NCI-H226 (cell line): ENCODE measurements around the gene TSPEAR.
"Not testable (repeated sequence)": the region's sequence is repeated elsewhere in the genome, so short reads cannot be mapped to it uniquely, and the experiment has no call there.

ENCODE experiments used
- DNase-seq: peaks from one replicate; pipeline ENCODE4 v3.0.0-alpha.2; 2015

TSPEAR gene

GRCh38 chr21:44511938-44512275 is 199.5 kb downstream of the TSPEAR start:
- no peak for DNase-seq

- no peak for DNase-seq
Measured at GRCh38 chr21:44511219-44511937, 200.0 kb downstream of the TSPEAR start.

GRCh38 chr21:44510508-44511218 is 200.7 kb downstream of the TSPEAR start:
- DNase-seq: peak; percentile 51

- no peak for DNase-seq
Measured at GRCh38 chr21:44510109-44510507, 201.3 kb downstream of the TSPEAR start.

GRCh38 chr21:44509539-44509938 is 201.8 kb downstream of the TSPEAR start:
- peak; percentile 7 for DNase-seq

GRCh38 chr21:44508711-44509445 is 202.5 kb downstream of the TSPEAR start:
- no peak for DNase-seq

GRCh38 chr21:44508426-44508710 is 203.0 kb downstream of the TSPEAR start:
- DNase-seq: no peak

GRCh38 chr21:44507673-44508425 is 203.5 kb downstream of the TSPEAR start:
- DNase-seq: no peak

GRCh38 chr21:44506279-44507255 is 204.8 kb downstream of the TSPEAR start:
- no peak for DNase-seq

- DNase-seq: no peak
Measured at GRCh38 chr21:44505673-44506278, 205.6 kb downstream of the TSPEAR start.

GRCh38 chr21:44503901-44504399 is 207.4 kb downstream of the TSPEAR start:
- DNase-seq: no peak

- DNase-seq: not testable (repeated sequence)
Measured at GRCh38 chr21:44503006-44503889, 208.1 kb downstream of the TSPEAR start.

GRCh38 chr21:44502171-44502958 is 209.0 kb downstream of the TSPEAR start:
- DNase-seq: no peak

GRCh38 chr21:44500111-44500510 is 211.3 kb downstream of the TSPEAR start:
- DNase-seq: no peak

- no peak for DNase-seq
Measured at GRCh38 chr21:44499631-44500030, 211.7 kb downstream of the TSPEAR start.

GRCh38 chr21:44499211-44499560 is 212.2 kb downstream of the TSPEAR start:
- no peak for DNase-seq

GRCh38 chr21:44498280-44499210 is 212.8 kb downstream of the TSPEAR start:
- DNase-seq: no peak

- DNase-seq: no peak
Measured at GRCh38 chr21:44497703-44498126, 213.7 kb downstream of the TSPEAR start.
